Activated naive CD8-positive, alpha-beta T cell treated with anti-CD3 and anti-CD28 coated beads, Interleukin-2, amount 10 ng/mL, durations not matched to agents 7 days and 5 days (primary cell): ENCODE measurements around the gene TMEM9. TPM values are rescaled to one million over a fixed set of nuclear protein-coding genes. Genes with fewer than 3 reads are reported as not detected.
A peak's percentile ranks its signal among the peaks of the same experiment; 100 is the strongest.

Experiments
- ATAC-seq: fragments of 150-1000 bp; cut with Tn5 transposase; one replicate; pipeline ENCODE4 v1.10.0; 2021; ENCODE audit warnings: low read depth, moderate library complexity
- POLR2A ChIA-PET: fragments of 350-600 bp; sonication (Branson Sonifier 250); formaldehyde crosslinking; loops from one replicate; lab custom pipeline; 2021; ENCODE audit warnings: antibody characterized with exemption; lab: Charles Lee
- DNase-seq: peaks from one replicate; pipeline ENCODE4 v3.0.0; 2021
- H3K27ac Mint-ChIP-seq: one replicate; pipeline ENCODE4 v1.8.0; 2022; ENCODE audit warnings: mild to moderate bottlenecking, mixed read lengths
- H3K27me3 Mint-ChIP-seq: one replicate; pipeline ENCODE4 v1.8.0; 2022; ENCODE audit warnings: mild to moderate bottlenecking, moderate library complexity, mixed read lengths
- H3K36me3 Mint-ChIP-seq: one replicate; pipeline ENCODE4 v1.8.0; 2021; ENCODE audit warnings: mild to moderate bottlenecking, mixed read lengths
- H3K4me1 Mint-ChIP-seq: one replicate; pipeline ENCODE4 v1.8.0; 2021; ENCODE audit warnings: mixed read lengths
- H3K4me3 Mint-ChIP-seq: one replicate; pipeline ENCODE4 v1.8.0; 2022; ENCODE audit warnings: mild to moderate bottlenecking, moderate library complexity, mixed read lengths
- H3K9me3 Mint-ChIP-seq: one replicate; pipeline ENCODE4 v1.8.0; 2021; ENCODE audit warnings: mixed read lengths
- total RNA-seq, 2 experiments: library from RNA; stranded (reverse); gene quantifications; one replicate each; pipeline ENCODE4 v1.2.3, GENCODE V29; 2021

TMEM9 gene
- total RNA-seq, 2 experiments from 2014 or later, result 20.8 to 26.1 TPM

GRCh38 chr1:201093561-201093960, 60.7 kb downstream of the TMEM9 start:
- Mint-ChIP-seq H3K36me3 (no peaks in the 10 kb centered on the region), H3K4me1 (no peaks in the 10 kb centered on the region), H3K27me3 (peaks cover 6% of the 10 kb centered on the region), H3K27ac (no peak overlapping the region), H3K4me3 (no peak overlapping the region), H3K9me3 (no peaks in the 10 kb centered on the region)
- ATAC-seq (no peak), DNase-seq (no peak)
- POLR2A ChIA-PET, result no interaction called here

- DNase-seq (no peak), ATAC-seq (no peak)
- no peak overlapping the region for H3K27ac Mint-ChIP-seq
- H3K4me3 Mint-ChIP-seq, result no peak overlapping the region
- no peaks in the 10 kb centered on the region for H3K36me3 Mint-ChIP-seq
- H3K4me1 Mint-ChIP-seq, result no peaks in the 10 kb centered on the region
- POLR2A ChIA-PET, result no interaction called here
- H3K9me3 Mint-ChIP-seq, result no peaks in the 10 kb centered on the region
- peaks cover 4% of the 10 kb centered on the region for H3K27me3 Mint-ChIP-seq
Observed at GRCh38 chr1:201092738-201093137, 61.5 kb downstream of the TMEM9 start.

- POLR2A ChIA-PET, result no interaction called here
- no peaks in the 10 kb centered on the region for H3K9me3 Mint-ChIP-seq
- no peak for ATAC-seq
Observed at GRCh38 chr1:201091256-201091655, 63.0 kb downstream of the TMEM9 start.

GRCh38 chr1:201090541-201090940, 63.7 kb downstream of the TMEM9 start:
- no peak overlapping the region for H3K27ac Mint-ChIP-seq
- DNase-seq (no peak), ATAC-seq (no peak)
- H3K27me3 Mint-ChIP-seq, result peaks cover 5% of the 10 kb centered on the region
- H3K4me3 Mint-ChIP-seq, result no peak overlapping the region
- H3K4me1 Mint-ChIP-seq, result no peaks in the 10 kb centered on the region
- POLR2A ChIA-PET, result no interaction called here
- H3K36me3 Mint-ChIP-seq, result no peaks in the 10 kb centered on the region
- H3K9me3 Mint-ChIP-seq, result no peaks in the 10 kb centered on the region

More at GRCh38 chr1:201091256-201091655, 63.0 kb downstream of the TMEM9 start:
- Mint-ChIP-seq H3K4me1 (no peaks in the 10 kb centered on the region), H3K4me3 (no peak overlapping the region), H3K36me3 (no peaks in the 10 kb centered on the region), H3K27me3 (peaks cover 5% of the 10 kb centered on the region), H3K27ac (no peak overlapping the region)
- DNase-seq, result no peak

GRCh38 chr1:201089596-201089995, 64.7 kb downstream of the TMEM9 start:
- Mint-ChIP-seq H3K36me3 (no peaks in the 10 kb centered on the region), H3K27me3 (peaks cover 5% of the 10 kb centered on the region), H3K4me1 (no peaks in the 10 kb centered on the region), H3K27ac (no peak overlapping the region), H3K4me3 (no peak overlapping the region), H3K9me3 (no peaks in the 10 kb centered on the region)
- ATAC-seq (no peak), DNase-seq (no peak)
- POLR2A ChIA-PET, result no interaction called here

GRCh38 chr1:201088901-201089525, 65.3 kb downstream of the TMEM9 start:
- POLR2A ChIA-PET, result no interaction called here

GRCh38 chr1:201088395-201088794, 65.9 kb downstream of the TMEM9 start:
- Mint-ChIP-seq H3K36me3 (no peaks in the 10 kb centered on the region), H3K27ac (no peak overlapping the region), H3K4me3 (no peak overlapping the region), H3K9me3 (no peaks in the 10 kb centered on the region), H3K4me1 (no peaks in the 10 kb centered on the region), H3K27me3 (peaks cover 9% of the 10 kb centered on the region)
- DNase-seq (no peak), ATAC-seq (no peak)
- POLR2A ChIA-PET, result no interaction called here

More at GRCh38 chr1:201088901-201089525, 65.3 kb downstream of the TMEM9 start:
- Mint-ChIP-seq H3K27ac (no peak overlapping the region), H3K4me3 (no peak overlapping the region), H3K27me3 (peaks cover 7% of the 10 kb centered on the region), H3K4me1 (no peaks in the 10 kb centered on the region), H3K36me3 (no peaks in the 10 kb centered on the region), H3K9me3 (no peaks in the 10 kb centered on the region)
- DNase-seq, result no peak
- ATAC-seq, result no peak

- H3K27ac Mint-ChIP-seq, result no peak overlapping the region
- ATAC-seq (peak; percentile 77), DNase-seq (peak; percentile 50)
- no peaks in the 10 kb centered on the region for H3K36me3 Mint-ChIP-seq
- H3K4me3 Mint-ChIP-seq, result no peak overlapping the region
- H3K27me3 Mint-ChIP-seq, result peaks cover 7% of the 10 kb centered on the region
- H3K4me1 Mint-ChIP-seq, result no peaks in the 10 kb centered on the region
- POLR2A ChIA-PET, result no interaction called here
- no peaks in the 10 kb centered on the region for H3K9me3 Mint-ChIP-seq
Observed at GRCh38 chr1:201085902-201086735, 68.2 kb downstream of the TMEM9 start.

Other genes with a start within 250 kb of the TMEM9 start
- gene KIF21B, start 130.8 kb downstream of the TMEM9 start, total RNA-seq, result 100 to 1,000 TPM; 143 TPM
- gene CACNA1S, start 42.0 kb downstream of the TMEM9 start, total RNA-seq, result not detected
- gene ASCL5, start 27.3 kb downstream of the TMEM9 start, total RNA-seq, result not detected
- gene IGFN1, start 36.4 kb upstream of the TMEM9 start, total RNA-seq, result not detected
- not detected for gene PKP1, start 129.0 kb upstream of the TMEM9 start, total RNA-seq
- gene TNNT2, start 223.2 kb upstream of the TMEM9 start, total RNA-seq, result not detected
- gene LAD1, start 244.8 kb upstream of the TMEM9 start, total RNA-seq, result not detected